GM12878 (cell line): ENCODE measurements around the gene LRRC8D. TPM values are rescaled to one million over a fixed set of nuclear protein-coding genes. Genes with fewer than 3 reads are reported as not detected.

Experiments
- ATAC-seq: fragments of 200-7000 bp; cut with Tn5 transposase; 3 replicates; pipeline ENCODE4 v1.9.1; 2020; ENCODE audit warnings: mild to moderate bottlenecking, moderate library complexity
- BruUV-seq: library from RNA; stranded (reverse); fragments of 400-500 nt; replicated peaks from 2 replicates; lab custom pipeline; 2021; lab: Mats Ljungman, UMichigan
- CTCF ChIA-PET: fragments of 300-600 bp; sonication (Branson Sonifier 250); formaldehyde crosslinking; extraction: SDS; loops from one replicate; lab custom pipeline; 2021; ENCODE audit warnings: inconsistent platforms; lab: Yijun Ruan, JAX
- POLR2A ChIA-PET: fragments of 350-600 bp; formaldehyde crosslinking; extraction: SDS; loops from one replicate; lab custom pipeline; 2021; ENCODE audit warnings: inconsistent platforms; lab: Charles Lee
- RAD21 ChIA-PET: fragments of 300-600 bp; sonication (Branson Sonifier 250); formaldehyde crosslinking; loops from one replicate; lab custom pipeline; 2023; ENCODE audit warnings: antibody characterized with exemption; ENCODE audit not compliant: unreplicated experiment; lab: Charles Lee
- SMC1A ChIA-PET: fragments of 300-600 bp; sonication (Branson Sonifier 250); formaldehyde crosslinking; loops from one replicate; lab custom pipeline; 2023; ENCODE audit not compliant: unreplicated experiment, uncharacterized antibody; lab: Charles Lee
- DNase-seq: peaks from one replicate; pipeline ENCODE4 v3.0.0-alpha.2; 2011; ENCODE audit warnings: low read depth, low spot score
- FAIRE-seq: peaks from 3 replicates; lab custom pipeline; 2011; peaks lifted over from hg19 to GRCh38; lab: Jason Lieb, UNC
- H2AFZ ChIP-seq: 2 replicates; pipeline ENCODE4 v1.6.0; 2011; ENCODE audit warnings: low read depth, low read length, control low read depth; ENCODE audit not compliant: control insufficient read depth
- H3K27ac ChIP-seq: 2 replicates; pipeline ENCODE4 v1.5.1; 2011; ENCODE audit warnings: control low read depth; ENCODE audit not compliant: control insufficient read depth, insufficient read depth
- H3K27me3 ChIP-seq, 2 experiments: replicated peaks in 1 of 2; 2 replicates each; pipeline versions ENCODE4 v1.6.0 to v1.6.1; 2011; ENCODE audit warnings: low read length in 1 of 2; ENCODE audit not compliant: control insufficient read depth in 2 of 2, insufficient read depth in 2 of 2
- H3K36me3 ChIP-seq, 2 experiments: 2 replicates each; pipeline ENCODE4 v1.5.1; 2011; ENCODE audit warnings: low read length in 1 of 2; ENCODE audit not compliant: control insufficient read depth in 2 of 2, insufficient read depth in 2 of 2
- H3K4me1 ChIP-seq: 2 replicates; pipeline ENCODE4 v1.6.1; 2011; ENCODE audit warnings: mild to moderate bottlenecking, low read length, moderate library complexity, mixed read lengths; ENCODE audit not compliant: control insufficient read depth, insufficient read depth
- H3K4me2 ChIP-seq: 2 replicates; pipeline ENCODE4 v1.6.0; 2011; ENCODE audit warnings: control low read depth; ENCODE audit not compliant: control insufficient read depth, insufficient read depth
- H3K4me3 ChIP-seq: fragments of 200-600 bp; sonication (generic); 2 replicates; pipeline ENCODE4 v1.5.1; 2016
- H3K79me2 ChIP-seq: 2 replicates; pipeline ENCODE4 v1.6.0; 2011; ENCODE audit warnings: low read length; ENCODE audit not compliant: control insufficient read depth, insufficient read depth
- H3K9ac ChIP-seq: 2 replicates; pipeline ENCODE4 v1.8.0; 2011; ENCODE audit warnings: low read length, control low read depth, mixed read lengths; ENCODE audit not compliant: control insufficient read depth, insufficient read depth
- H3K9me3 ChIP-seq: replicated peaks from 3 replicates; pipeline ENCODE4 v1.5.1; 2011; ENCODE audit warnings: mild to moderate bottlenecking, low read length; ENCODE audit not compliant: control insufficient read depth, insufficient read depth
- H4K20me1 ChIP-seq: 2 replicates; pipeline ENCODE4 v1.6.0; 2011; ENCODE audit not compliant: control insufficient read depth, insufficient read depth
- BCL3 ChIP-seq: IDR thresholded peaks from 2 replicates; pipeline ENCODE4 v1.6.1; 2011; ENCODE audit warnings: borderline replicate concordance, low read depth, mild to moderate bottlenecking, moderate library complexity, low read length; ENCODE audit not compliant: insufficient read depth, poor library complexity, severe bottlenecking
- HDGF ChIP-seq: fragments of 450-650 bp; IDR thresholded peaks from 2 replicates; pipeline ENCODE4 v1.6.1; 2016; ENCODE audit warnings: antibody characterized with exemption
- JUNB ChIP-seq: IDR thresholded peaks from 2 replicates; pipeline ENCODE4 v1.6.1; 2016; ENCODE audit warnings: antibody characterized with exemption, mild to moderate bottlenecking
- MEF2B ChIP-seq: fragments of 450-650 bp; IDR thresholded peaks from 2 replicates; pipeline ENCODE4 v1.6.1; 2018; ENCODE audit warnings: mild to moderate bottlenecking, moderate library complexity; ENCODE audit not compliant: partially characterized antibody, poor library complexity, severe bottlenecking
- WGBS: methylation state at CpG from one replicate; pipeline ENCODE4 v1.1.6; 2016; ENCODE audit warnings: low lambda C conversion rate; ENCODE audit not compliant: insufficient replicate concordance, insufficient coverage; ENCODE audit errors: missing lambda C conversion rate; 5-methylcytosine and 5-hydroxymethylcytosine counted together
- in situ Hi-C: fragments of 300-500 bp; cut with MboI; formaldehyde crosslinking; loops from 9 replicates; pipeline ENCODE4 v1.14.3; 2018; ENCODE audit warnings: mixed read lengths
- intact Hi-C: fragments of 100-400 bp; cut with micrococcal nuclease; formaldehyde crosslinking; loops from one replicate; pipeline ENCODE4 v1.14.2; 2022; ENCODE audit not compliant: unreplicated experiment
- polyA plus RNA-seq, 11 experiments: library from polyadenylated mRNA; depleted of rRNA in 4 of 11; unstranded in 6 of 11; stranded (reverse) in 5 of 11; fragments of >200 nt; fragmentation: Nextera tagmentation in 4 of 11; fragmentation: Illumina TruSeq in 1 of 11; extraction: Ambion mirVana in 4 of 11; extraction: Trizol in 1 of 11; gene quantifications; 1 replicate in 1 of 11; 2 replicates in 10 of 11; pipeline versions ENCODE4 v1.2.1 to v1.2.3, GENCODE V29; 2011 to 2016; ENCODE audit warnings: inconsistent platforms in 2 of 11, missing spikeins in 2 of 11, low read depth in 1 of 11
- total RNA-seq, 4 experiments: library from RNA; depleted of rRNA in 3 of 4; stranded (reverse); fragments of >200 nt in 3 of 4; fragmentation: Illumina TruSeq in 1 of 4; extraction: Trizol in 1 of 4; gene quantifications; 2 replicates each; pipeline versions ENCODE4 v1.2.1 to v1.2.3, GENCODE V29; 2013 to 2021

Gene LRRC8D
- total and polyA plus RNA-seq, 10 of the 15 experiments (the other 5 are each of a cell fraction or from before 2014, with no cell fraction given) = 5.6 to 44.1 (median 26.8) TPM

DNA sequence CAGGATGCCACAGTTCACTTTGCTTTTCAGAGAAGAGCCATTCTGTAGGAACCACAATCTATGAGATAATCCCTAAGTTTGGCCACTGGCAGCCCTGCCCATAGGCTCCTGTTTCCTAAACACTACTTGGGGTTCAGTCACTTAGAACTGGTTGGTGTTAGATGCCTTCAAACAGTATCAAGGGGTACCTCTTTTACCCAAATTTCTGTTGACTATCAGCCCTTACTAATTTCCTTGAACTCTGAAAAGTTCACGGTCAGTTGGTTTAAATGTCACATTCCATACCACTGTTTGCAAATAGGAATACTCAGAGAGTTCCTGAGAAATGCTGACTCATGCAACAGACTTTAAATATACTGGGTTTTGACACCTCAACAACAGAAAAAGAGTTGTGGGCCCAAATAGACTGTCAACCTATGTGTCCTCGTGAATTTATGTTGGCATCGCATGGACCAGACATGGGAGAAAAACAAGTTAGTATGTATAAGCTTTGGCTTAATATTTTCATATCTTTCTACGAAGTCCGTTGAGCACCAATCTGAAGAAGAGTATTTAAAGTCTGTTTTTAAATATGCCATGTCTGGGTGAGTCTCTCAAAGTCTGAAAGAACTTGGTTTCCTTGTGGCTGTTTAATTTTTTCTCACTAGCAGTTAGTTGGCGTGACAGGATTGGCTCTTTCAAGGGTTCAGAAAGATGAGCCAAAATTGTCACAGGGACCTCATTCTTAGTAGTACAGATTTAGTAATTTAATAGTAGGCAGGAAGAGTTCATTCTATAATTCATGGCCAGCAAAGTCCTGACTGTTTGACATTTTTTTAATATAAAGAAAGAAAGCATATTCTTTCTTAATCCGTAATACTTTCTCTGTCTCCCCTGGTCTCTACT, 117.6 kb downstream of the LRRC8D start:
- in situ Hi-C loops (no loop called here), intact Hi-C loops (no loop called here)
- CTCF ChIA-PET = no interaction called here
- FAIRE-seq = no peak
- RAD21 ChIA-PET = no interaction called here
- Histone ChIP-seq H3K4me1 (peaks cover 8% of the 10 kb centered on the region), H3K79me2 (no peaks in the 10 kb centered on the region), H4K20me1 (no peaks in the 10 kb centered on the region), H2AFZ (no peak overlapping the region), H3K4me2 (no peak overlapping the region), H3K27ac (no peak overlapping the region), H3K36me3 (peaks cover 3 to 9% of the 10 kb centered on the region in 2 experiments; a peak in 3 of 4 replicates), H3K27me3 (no peaks in the 10 kb centered on the region), H3K9ac (no peak overlapping the region), H3K4me3 (no peak overlapping the region), H3K9me3 (no peaks in the 10 kb centered on the region)
- DNase-seq = no peak
- 94% methylated on average over 7 of the region's 7 CpGs for WGBS
- BruUV-seq = no TSS peak
- POLR2A ChIA-PET = no interaction called here
- SMC1A ChIA-PET = interaction anchor here (1.2 kb wide), 1 partner anchor 58 kb away, joined by 4 read pairs; no protein-coding TSS in a partner anchor
- TF ChIP-seq MEF2B = no peak
- TF ChIP-seq JUNB = no peak
- no peak for TF ChIP-seq HDGF
- peak; percentile 49 for TF ChIP-seq BCL3
- no peak for ATAC-seq
